ENCODE data around the gene NFASC. TPM values are rescaled to one million over a fixed set of nuclear protein-coding genes. Genes with fewer than 3 reads are reported as not detected.

NFASC gene
- total and polyA plus RNA-seq, 4 experiments from 2014 or later, result not detected

DNA sequence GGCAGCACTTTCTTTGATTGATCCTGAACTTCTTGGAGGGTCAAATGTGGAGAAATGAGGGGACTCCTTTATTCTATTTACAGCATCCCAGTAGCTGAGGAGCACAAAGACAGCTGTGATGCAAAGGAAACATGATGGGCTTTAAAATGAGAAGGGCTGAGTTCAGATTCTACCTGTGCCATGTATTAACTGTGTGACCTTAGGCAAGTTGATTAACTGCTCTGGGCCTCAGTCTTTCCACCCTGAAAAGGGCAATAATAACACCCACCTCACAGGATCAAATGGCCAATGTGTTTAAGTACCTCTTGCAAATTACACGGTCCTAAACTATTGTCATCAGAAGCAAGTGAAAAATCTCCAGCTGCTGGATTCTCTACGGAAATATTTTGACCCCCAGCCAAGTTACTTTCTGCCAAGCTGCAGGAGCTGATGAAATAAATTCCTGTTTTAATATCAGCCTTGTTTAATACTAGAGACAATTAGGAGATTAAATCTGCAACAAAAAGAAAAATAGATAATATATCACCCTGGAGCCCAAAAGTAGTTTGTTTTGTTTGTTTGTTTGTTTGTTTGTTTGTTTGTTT lies 197.9 kb downstream of the NFASC start:
- H3K27me3 ChIP-seq (ENCODE audit: insufficient read depth, low read length), result no peaks in the 10 kb centered on the region
- POLR2A ChIA-PET (ENCODE audit: partially characterized antibody), result no interaction called here
- no peaks in the 10 kb centered on the region for H3K4me1 ChIP-seq (ENCODE audit: insufficient read depth, low read length)
- no peaks in the 10 kb centered on the region for H3K9me3 ChIP-seq (ENCODE audit: control insufficient read depth in 1 of 2, low read length in 2 of 2)
- no peak overlapping the region for H3K4me3 ChIP-seq (ENCODE audit: low read length in 2 of 2)
- no peak for DNase-seq
- CTCF ChIA-PET (ENCODE audit: partially characterized antibody), result no interaction called here
- no peaks in the 10 kb centered on the region for H3K9me3 Mint-ChIP-seq
- H3K4me3 Mint-ChIP-seq, result no peak overlapping the region
- intact Hi-C loops (cut with micrococcal nuclease), result no loop called here
- H3K4me1 Mint-ChIP-seq, result peaks cover 0 to 2% (median 0%) of the 10 kb centered on the region in 4 donors
- no peak overlapping the region for H3K27ac Mint-ChIP-seq
- no peaks in the 10 kb centered on the region for H3K27me3 Mint-ChIP-seq
- H3K36me3 Mint-ChIP-seq, result no peaks in the 10 kb centered on the region
- no peak overlapping the region for H3K27ac ChIP-seq (ENCODE audit: low read depth, low read length)
- H3K36me3 ChIP-seq (ENCODE audit: insufficient read depth, low read length), result no peaks in the 10 kb centered on the region

DNA sequence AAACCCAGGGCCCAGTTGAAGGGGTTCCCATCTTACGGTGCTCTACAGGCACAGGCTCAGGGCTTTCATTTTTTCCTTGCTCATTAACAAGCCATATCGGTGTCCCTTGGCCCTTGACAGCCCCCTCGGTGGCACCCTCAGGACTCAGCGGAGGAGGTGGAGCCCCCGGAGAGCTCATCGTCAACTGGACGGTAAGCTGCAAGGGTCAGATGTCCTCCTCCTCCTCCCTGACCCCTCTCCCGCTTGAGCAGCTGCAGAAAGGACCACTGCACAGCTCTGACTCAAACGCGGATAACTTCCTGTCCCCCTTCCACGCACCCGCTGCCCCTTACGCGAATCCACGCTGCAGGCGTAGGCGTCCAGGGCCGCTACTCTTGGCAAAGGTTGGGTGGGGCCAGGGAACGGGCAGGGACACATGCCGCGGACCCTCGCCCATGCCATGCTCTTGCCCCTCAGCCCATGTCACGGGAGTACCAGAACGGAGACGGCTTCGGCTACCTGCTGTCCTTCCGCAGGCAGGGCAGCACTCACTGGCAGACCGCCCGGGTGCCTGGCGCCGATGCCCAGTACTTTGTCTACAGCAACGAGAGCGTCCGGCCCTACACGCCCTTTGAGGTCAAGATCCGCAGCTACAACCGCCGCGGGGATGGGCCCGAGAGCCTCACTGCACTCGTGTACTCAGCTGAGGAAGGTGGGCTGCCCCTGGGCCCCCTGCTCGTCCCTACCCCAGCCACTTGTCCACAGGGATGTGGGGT lies 198.9 kb downstream of the NFASC start:
- H3K4me1 ChIP-seq (ENCODE audit: insufficient read depth, low read length), result no peaks in the 10 kb centered on the region
- Mint-ChIP-seq H3K27me3 (no peaks in the 10 kb centered on the region), H3K4me3 (no peak overlapping the region), H3K36me3 (no peaks in the 10 kb centered on the region), H3K4me1 (no peaks in the 10 kb centered on the region), H3K9me3 (no peaks in the 10 kb centered on the region), H3K27ac (no peak overlapping the region)
- no peak for DNase-seq
- ChIA-PET POLR2A (ENCODE audit: partially characterized antibody) (no interaction called here), CTCF (ENCODE audit: partially characterized antibody) (interaction anchor here (8.0 kb wide), 1 partner anchor 8 kb away, joined by 44 read pairs; no protein-coding TSS in a partner anchor)
- no peaks in the 10 kb centered on the region for H3K9me3 ChIP-seq (ENCODE audit: control insufficient read depth in 1 of 2, low read length in 2 of 2)
- intact Hi-C loops (cut with micrococcal nuclease), result no loop called here
- no peak overlapping the region for H3K27ac ChIP-seq (ENCODE audit: low read depth, low read length)
- no peaks in the 10 kb centered on the region for H3K36me3 ChIP-seq (ENCODE audit: insufficient read depth, low read length)
- H3K4me3 ChIP-seq (ENCODE audit: low read length in 2 of 2), result no peak overlapping the region
- no peaks in the 10 kb centered on the region for H3K27me3 ChIP-seq (ENCODE audit: insufficient read depth, low read length)

DNA sequence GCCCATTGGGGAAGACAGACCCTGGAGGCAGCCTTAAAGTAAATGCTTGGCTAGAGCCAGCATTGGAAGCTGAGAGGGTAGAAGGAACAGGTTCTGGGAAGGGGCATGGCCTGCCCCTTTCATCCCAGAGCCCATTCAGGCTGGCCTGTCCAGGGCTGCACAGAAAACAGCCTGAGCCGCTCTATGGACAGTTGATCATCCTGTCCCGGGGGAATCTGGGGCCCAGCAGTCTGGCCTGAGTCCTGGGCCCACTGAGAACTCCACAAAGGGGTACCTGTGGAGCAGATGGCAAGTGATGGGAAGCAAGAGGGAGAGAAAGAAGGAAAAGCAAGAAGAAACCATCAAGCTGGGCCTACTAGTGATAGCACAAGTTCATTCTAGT lies 200.4 kb downstream of the NFASC start:
- H3K4me1 Mint-ChIP-seq, result no peaks in the 10 kb centered on the region

DNA sequence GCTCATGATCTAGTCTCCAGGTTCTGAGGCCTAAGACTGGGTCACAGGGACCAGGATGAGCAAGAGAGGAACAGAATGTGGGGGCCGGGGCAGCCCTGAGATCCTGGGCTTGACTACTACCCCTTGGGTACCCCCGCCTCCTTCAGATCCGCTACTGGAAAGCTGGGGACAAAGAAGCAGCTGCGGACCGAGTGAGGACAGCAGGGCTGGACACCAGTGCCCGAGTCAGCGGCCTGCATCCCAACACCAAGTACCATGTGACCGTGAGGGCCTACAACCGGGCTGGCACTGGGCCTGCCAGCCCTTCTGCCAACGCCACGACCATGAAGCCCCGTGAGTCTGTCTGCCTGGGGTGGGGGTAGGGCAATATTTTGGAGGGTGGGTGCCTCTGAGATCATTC lies 201.1 kb downstream of the NFASC start:
- CTCF ChIA-PET (ENCODE audit: partially characterized antibody), result interaction anchor here (8.0 kb wide), 1 partner anchor 10 kb away, joined by 44 read pairs; no protein-coding TSS in a partner anchor
- Histone ChIP-seq H3K27ac (ENCODE audit: low read depth, low read length) (no peak overlapping the region), H3K9me3 (ENCODE audit: control insufficient read depth in 1 of 2, low read length in 2 of 2) (no peaks in the 10 kb centered on the region), H3K4me1 (ENCODE audit: insufficient read depth, low read length) (no peaks in the 10 kb centered on the region), H3K36me3 (ENCODE audit: insufficient read depth, low read length) (no peaks in the 10 kb centered on the region), H3K4me3 (ENCODE audit: low read length in 2 of 2) (no peak overlapping the region), H3K27me3 (ENCODE audit: insufficient read depth, low read length) (no peaks in the 10 kb centered on the region)
- Mint-ChIP-seq H3K36me3 (no peaks in the 10 kb centered on the region), H3K4me3 (no peak overlapping the region), H3K27ac (no peak overlapping the region), H3K27me3 (no peaks in the 10 kb centered on the region), H3K4me1 (no peaks in the 10 kb centered on the region), H3K9me3 (no peaks in the 10 kb centered on the region)
- intact Hi-C loops (cut with micrococcal nuclease), result no loop called here
- DNase-seq, result no peak
- POLR2A ChIA-PET (ENCODE audit: partially characterized antibody), result no interaction called here

More for the DNA sequence above, 200.4 kb downstream of the NFASC start:
- CTCF ChIA-PET (ENCODE audit: partially characterized antibody), result interaction anchor here (8.0 kb wide), 1 partner anchor 9 kb away, joined by 44 read pairs; no protein-coding TSS in a partner anchor
- H3K36me3 Mint-ChIP-seq, result no peaks in the 10 kb centered on the region
- H3K4me3 Mint-ChIP-seq, result no peak overlapping the region
- no peak overlapping the region for H3K4me3 ChIP-seq (ENCODE audit: low read length in 2 of 2)
- DNase-seq, result no peak
- no peaks in the 10 kb centered on the region for H3K27me3 Mint-ChIP-seq
- no peaks in the 10 kb centered on the region for H3K36me3 ChIP-seq (ENCODE audit: insufficient read depth, low read length)
- intact Hi-C loops (cut with micrococcal nuclease), result no loop called here
- POLR2A ChIA-PET (ENCODE audit: partially characterized antibody), result no interaction called here
- H3K27me3 ChIP-seq (ENCODE audit: insufficient read depth, low read length), result no peaks in the 10 kb centered on the region
- H3K27ac Mint-ChIP-seq, result no peak overlapping the region
- H3K4me1 ChIP-seq (ENCODE audit: insufficient read depth, low read length), result no peaks in the 10 kb centered on the region
- H3K9me3 Mint-ChIP-seq, result no peaks in the 10 kb centered on the region
- H3K27ac ChIP-seq (ENCODE audit: low read depth, low read length), result no peak overlapping the region
- no peaks in the 10 kb centered on the region for H3K9me3 ChIP-seq (ENCODE audit: control insufficient read depth in 1 of 2, low read length in 2 of 2)

DNA sequence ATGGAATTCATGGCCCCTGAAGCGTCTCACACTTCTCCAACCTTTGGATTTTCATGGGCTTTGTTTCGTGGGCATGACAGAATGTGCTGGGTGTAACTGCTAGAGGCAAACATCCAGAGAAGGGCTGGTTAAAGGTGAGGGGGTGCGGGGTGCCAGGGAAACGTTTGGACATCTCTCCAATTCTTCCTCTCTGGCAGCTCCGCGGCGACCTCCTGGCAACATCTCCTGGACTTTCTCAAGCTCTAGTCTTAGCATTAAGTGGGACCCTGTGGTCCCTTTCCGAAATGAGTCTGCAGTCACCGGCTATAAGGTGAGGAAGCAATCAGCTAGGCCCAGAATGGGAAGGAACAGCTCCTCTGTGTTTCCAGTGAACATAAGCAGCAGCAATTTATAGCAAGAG lies 201.6 kb downstream of the NFASC start:
- H3K4me1 Mint-ChIP-seq, result no peaks in the 10 kb centered on the region
- POLR2A ChIA-PET (ENCODE audit: partially characterized antibody), result no interaction called here

More for the DNA sequence above, 201.6 kb downstream of the NFASC start:
- Histone ChIP-seq H3K4me1 (ENCODE audit: insufficient read depth, low read length) (no peaks in the 10 kb centered on the region), H3K27ac (ENCODE audit: low read depth, low read length) (no peak overlapping the region), H3K9me3 (ENCODE audit: control insufficient read depth in 1 of 2, low read length in 2 of 2) (no peaks in the 10 kb centered on the region), H3K27me3 (ENCODE audit: insufficient read depth, low read length) (no peaks in the 10 kb centered on the region), H3K36me3 (ENCODE audit: insufficient read depth, low read length) (no peaks in the 10 kb centered on the region), H3K4me3 (ENCODE audit: low read length in 2 of 2) (no peak overlapping the region)
- Mint-ChIP-seq H3K27me3 (no peaks in the 10 kb centered on the region), H3K36me3 (no peaks in the 10 kb centered on the region), H3K27ac (no peak overlapping the region), H3K4me3 (no peak overlapping the region), H3K9me3 (no peaks in the 10 kb centered on the region)
- DNase-seq, result no peak
- CTCF ChIA-PET (ENCODE audit: partially characterized antibody), result interaction anchor here (8.0 kb wide), 1 partner anchor 10 kb away, joined by 44 read pairs; no protein-coding TSS in a partner anchor
- intact Hi-C loops (cut with micrococcal nuclease), result no loop called here

Other genes with a start within 250 kb of the NFASC start
- not detected for gene LRRN2, start 185.1 kb upstream of the NFASC start, total RNA-seq
- not detected for gene LRRN2, start 185.1 kb upstream of the NFASC start, polyA plus RNA-seq
- not detected for gene CNTN2, start 172.3 kb downstream of the NFASC start, total RNA-seq
- not detected for gene CNTN2, start 172.3 kb downstream of the NFASC start, polyA plus RNA-seq
- gene TMEM81, start 213.6 kb downstream of the NFASC start, total RNA-seq, result 1 to 10 TPM; 8.8 to 8.9 TPM
- 1 to 10 TPM; 1.0 to 1.5 TPM for gene TMEM81, start 213.6 kb downstream of the NFASC start, polyA plus RNA-seq